Fibroblast of the conjunctiva (primary cell): Measurements from ENCODE around the gene CRX.
"Not testable (repeated sequence)": the region's sequence is repeated elsewhere in the genome, so short reads cannot be mapped to it uniquely, and the experiment has no call there.

ENCODE experiments used
- DNase-seq: peaks from one replicate; pipeline ENCODE4 v3.0.0-alpha.2; 2010; ENCODE audit warnings: low read depth

Gene CRX

DNA sequence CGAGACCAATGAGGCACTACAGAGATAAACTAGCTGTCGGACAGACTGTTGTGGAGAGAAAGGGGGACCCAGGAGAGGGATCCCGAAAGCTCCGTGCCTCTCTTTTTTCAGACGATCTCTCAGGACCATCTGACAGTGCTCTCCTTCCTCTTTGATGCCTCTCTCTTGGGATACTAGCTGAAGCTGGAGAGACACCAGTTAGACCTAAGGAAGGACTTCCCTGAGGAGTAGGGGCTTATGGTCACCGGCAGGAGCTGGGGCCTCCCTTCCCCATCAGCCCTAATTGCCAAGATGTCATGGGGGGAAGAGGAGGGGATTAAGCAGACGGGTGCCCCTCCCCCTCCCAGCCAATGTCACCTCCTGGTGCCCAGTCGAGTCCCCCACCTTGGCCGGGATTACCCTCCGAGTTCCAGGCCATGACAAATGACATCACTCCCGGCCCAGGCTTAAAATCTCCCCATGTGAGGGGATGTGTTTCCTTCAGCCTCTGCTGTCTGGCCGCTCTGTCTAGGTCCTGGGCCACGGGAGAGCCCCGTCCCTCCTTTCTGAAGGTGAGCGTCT, at the start of gene CRX:
CRX (plus strand) TSS at position 478 of the 561 bp plus-strand sequence. CDS start 12,507 bp downstream, outside the sequence.
- DNase-seq: no peak

GRCh38 chr19:47776568-47776967, 45.2 kb upstream of the CRX start:
- DNase-seq: no peak

DNA sequence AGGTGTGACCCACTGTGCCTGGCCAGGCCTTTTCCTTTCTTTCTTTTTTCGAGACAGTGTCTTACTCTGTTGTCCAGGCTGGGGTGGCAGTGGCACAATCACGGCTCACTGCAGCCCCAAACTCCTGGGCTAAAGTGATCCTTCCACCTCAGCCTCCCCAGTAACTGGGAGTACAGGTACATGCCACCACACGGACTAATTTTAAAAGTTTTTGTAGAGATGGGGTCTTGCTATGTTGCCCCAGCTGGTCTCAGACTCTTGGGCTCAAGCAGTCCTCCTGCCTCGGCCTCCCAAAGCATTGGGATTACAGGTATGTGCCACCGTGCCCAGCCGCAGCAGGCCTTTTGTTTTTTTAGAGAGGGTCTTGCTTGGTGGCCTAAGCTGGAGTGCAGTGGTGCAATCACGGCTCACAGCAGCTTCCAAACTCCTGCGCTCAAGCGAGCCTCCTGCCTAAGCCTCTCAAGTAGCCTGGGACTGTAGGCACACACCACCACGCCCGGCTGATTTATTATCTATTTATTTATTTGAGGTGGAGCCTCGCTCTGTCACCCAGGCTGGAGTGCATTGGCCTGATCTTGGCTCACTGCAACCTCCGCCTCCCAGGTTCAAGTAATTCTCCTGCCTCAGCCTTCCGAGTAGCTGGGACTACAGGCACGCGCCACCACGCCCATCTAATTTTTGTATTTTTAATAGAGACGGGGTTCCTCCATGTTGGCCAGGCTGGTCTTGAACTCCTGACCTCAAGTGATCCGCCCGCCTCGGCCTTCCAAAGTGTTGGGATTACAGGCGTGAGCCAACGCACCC, 44.3 kb upstream of the CRX start:
- not testable (repeated sequence) for DNase-seq

DNA sequence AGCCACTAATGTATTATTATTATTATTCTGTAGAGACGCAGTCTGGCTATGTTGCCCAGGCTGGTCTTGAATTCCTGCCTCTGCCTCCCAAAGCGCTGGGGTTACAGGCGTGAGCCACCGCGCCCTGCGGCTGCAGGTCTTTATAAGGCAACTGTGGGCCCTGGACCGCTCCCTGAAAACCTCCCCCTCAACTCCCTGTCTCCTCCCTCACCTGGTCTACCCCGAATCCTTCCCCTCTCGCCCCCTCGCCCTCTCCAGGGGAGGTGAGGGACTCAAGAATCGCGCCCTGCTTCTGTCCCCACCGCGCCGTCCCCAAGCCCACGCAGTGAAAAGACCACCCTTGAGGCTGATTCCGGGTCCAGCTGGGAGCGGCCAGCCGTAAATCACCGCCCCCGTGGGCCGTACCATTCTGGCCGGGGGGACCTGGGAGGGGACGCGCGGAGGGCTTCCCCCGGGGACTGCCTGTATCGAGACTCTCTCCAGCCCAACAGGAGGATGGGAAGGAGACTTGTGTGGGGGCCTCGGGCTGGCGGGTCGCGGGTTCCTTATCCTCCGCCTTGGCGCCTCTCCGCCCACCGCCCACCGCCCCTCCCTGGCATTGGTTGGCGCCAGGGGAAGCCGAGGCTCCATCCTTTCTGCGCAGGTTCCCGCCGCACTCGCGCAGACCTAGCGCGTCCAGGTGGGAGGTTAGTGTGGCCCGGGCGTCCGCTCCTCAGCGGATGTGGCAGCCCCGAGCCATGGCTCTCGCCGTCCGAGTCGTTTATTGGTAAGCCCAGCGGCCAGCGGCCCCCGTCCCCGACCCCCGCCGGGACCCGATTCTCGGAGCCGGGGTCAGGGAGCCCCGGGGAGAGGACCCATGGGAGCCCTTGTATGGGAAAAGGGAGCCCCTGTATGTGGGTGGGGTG, 43.4 kb upstream of the CRX start, which contains the start of gene SELENOW:
SELENOW (plus strand) TSS at position 655 of the 905 bp plus-strand sequence; CDS start at position 738, 83 bp downstream.
- no peak for DNase-seq

DNA sequence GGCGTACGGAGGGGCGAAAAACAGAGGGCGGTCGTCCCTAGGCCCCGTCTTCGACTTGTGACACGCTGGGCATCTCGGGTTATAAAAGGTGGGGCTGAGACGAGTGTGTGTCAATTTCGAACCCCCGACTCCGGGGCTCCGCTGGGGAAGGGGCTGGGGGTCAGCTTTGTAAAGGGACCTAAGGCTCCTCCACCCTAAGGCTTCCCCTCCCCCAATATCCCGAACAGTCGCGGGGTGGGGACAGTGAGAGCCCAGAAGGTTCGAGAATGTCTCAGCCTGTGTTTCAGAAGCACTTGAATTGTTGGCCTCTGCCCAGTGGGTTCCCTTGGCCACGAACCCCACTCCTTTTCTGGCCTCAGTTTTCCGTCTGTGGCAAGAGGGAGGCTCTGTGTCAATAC, 42.8 kb upstream of the CRX start:
- DNase-seq: no peak

DNA sequence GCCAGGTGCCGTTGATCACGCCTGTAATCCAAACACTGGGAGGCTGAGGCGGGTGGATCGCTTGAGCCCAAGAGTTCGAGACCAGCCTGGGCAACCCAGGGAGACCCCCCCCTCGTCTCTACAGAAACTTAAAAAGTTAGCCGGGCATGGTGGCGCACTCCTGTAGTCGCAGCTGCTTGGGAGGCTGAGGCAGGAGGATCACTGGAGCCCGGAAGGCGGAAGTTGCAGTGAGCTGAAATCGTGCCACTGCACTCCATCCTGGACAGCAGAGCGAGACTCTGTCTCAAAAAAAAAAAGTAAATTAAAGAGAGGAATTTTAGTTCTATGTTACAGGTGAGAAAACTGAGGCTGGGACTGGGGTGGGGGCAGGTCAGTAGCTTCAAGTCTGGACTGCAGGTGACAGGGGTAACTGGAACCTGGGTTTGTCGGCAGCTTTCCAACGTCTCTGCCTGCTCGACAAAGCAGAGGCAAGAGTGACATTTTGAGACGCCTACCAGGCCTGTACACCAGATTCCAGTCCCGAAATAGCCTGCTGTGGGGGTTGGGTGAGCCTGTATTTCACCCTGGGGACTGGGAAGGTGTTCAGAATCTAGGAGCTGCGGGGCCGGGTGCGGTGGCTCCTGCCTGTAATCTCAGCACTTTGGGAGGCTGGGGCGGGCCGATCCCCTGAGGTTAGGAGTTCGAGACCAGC, 42.1 kb upstream of the CRX start:
- DNase-seq: no peak

DNA sequence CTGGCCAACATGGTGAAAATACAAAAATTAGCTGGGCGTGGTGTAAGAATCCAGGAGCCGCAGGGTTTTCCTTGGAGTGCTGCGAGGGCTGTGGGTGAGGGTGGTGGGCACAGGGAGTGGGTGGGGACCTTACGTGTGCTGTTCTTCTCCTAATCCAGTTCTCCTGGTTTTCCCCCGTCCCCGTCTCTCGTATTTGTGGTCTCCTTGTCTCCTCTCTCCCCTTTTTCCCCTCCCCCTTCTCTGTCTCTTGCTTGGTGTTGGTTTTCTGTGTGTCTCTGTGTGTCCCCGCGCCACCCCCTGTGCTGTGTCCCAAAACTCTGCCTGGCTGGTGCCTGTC, 41.6 kb upstream of the CRX start:
- DNase-seq: no peak

DNA sequence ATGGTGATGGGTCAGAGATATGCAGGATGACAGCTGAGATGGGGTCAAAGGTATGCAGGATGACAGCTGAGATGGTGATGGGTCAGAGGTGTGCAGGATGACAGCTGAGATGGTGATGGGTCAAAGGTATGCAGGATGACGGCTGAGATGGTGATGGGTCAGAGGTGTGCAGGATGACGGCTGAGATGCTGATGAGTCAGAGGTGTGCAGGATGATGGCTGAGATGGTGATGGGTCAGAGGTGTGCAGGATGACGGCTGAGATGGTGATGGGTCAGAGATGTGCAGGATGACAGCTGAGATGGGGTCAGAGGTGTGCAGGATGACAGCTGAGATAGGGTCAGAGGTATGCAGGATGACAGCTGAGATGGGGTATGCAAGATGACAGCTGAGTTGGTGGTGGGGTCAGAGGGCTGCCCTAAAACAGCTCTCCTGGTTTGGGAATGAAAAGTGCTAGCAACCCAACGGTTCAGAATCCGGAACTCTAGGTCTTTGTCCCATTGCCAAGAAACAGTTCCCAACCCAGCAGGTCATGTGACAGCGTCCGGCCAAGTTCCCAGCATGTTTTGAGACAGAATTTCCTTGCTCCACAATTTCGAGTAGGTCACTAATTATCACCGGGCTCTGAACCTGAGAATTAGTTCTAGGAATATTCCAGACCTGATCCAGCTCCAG, 40.0 kb upstream of the CRX start:
- DNase-seq: no peak

- no peak for DNase-seq
Observed at GRCh38 chr19:47786566-47786965, 35.2 kb upstream of the CRX start.

GRCh38 chr19:47787307-47787706, 34.4 kb upstream of the CRX start:
- DNase-seq: not testable (repeated sequence)

GRCh38 chr19:47789811-47790210, 31.9 kb upstream of the CRX start:
- DNase-seq: not testable (repeated sequence)

DNA sequence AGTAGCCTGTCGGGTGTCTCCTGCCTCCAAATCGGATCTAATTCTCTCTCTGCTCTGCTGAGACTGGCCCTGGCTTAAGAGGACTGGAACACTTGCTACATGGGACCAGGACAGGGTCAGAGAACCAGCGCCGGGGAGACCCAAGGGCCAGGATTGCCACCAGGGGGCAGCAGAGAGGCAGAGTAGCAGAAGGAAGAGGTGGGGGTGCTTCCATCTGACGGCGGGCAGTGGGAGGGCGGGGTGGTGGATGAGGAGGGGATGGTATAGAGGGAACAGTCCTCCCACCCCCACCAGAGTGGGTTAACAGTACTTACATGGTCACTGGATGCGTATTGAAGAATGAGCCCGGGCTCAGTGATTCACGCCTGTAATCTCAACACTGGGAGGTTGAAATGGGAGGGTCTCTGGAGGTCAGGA, 31.3 kb upstream of the CRX start:
- peak; percentile 49 for DNase-seq

DNA sequence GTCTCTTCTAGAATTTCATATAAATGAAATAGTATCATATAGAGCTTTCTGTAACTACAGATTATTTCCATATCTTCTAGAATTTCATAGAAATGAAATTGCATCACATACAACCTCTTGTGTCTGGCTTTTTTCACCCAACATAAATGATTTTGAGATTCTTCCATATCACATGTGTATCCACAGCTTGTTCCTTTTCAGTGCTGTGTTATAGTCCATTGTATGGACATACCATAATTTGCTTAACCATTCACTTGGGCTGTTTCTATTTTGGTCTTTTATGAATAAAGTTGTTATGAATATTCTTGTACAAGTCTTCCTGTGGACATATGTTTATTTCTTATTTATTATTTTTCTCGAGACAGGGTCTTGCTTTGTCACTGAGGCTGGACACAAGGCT, 29.1 kb upstream of the CRX start:
- DNase-seq: no peak

GRCh38 chr19:47794526-47794925, 27.2 kb upstream of the CRX start:
- DNase-seq: no peak

- DNase-seq: no peak
Observed at GRCh38 chr19:47796785-47797184, 25.0 kb upstream of the CRX start.

GRCh38 chr19:47797996-47798903, 23.5 kb upstream of the CRX start:
- DNase-seq: no peak

DNA sequence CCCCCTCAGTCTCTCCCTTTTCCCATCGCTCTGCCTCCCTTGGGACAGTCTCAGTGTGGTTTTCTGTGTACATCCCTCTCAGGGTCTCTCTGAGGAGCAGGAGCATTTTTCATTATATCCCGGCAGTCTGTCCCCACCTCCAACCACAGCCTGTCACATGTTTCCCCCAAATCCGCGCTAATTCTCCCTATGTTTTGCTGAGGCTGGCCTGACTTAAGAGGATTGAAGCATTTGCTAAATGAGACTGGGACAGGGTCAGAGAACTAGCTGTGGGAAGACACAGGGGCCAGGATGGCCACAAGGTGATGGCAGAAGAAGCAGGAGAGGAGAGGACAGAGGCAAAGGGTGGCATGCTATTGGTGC, 22.9 kb upstream of the CRX start:
- DNase-seq: no peak

DNA sequence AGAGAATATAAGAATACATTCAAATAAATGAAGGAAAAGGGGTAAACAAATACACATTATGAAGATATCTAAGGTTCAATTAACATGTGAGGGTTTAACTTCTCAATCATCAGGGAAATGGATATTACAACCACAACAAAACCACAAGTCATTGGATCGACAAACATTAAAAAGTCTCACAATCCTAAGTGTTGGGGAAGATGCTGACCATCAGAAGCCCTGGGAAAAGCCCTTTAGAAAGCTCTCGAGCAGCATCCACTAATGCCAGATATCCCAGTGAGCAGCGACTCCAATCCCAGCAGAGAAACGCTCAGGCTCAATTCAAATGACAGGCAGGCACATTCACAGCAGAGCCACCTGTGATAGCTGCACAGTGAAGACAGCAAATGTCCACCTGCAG, 20.5 kb upstream of the CRX start:
- DNase-seq: no peak

- DNase-seq: no peak
Observed at GRCh38 chr19:47802521-47803043, 19.2 kb upstream of the CRX start.

- not testable (repeated sequence) for DNase-seq
Observed at GRCh38 chr19:47803148-47803547, 18.6 kb upstream of the CRX start.
